Esophagus (tissue), 2 donors: ENCODE measurements around the gene ARFGEF2. TPM values are rescaled to one million over a fixed set of nuclear protein-coding genes. Genes with fewer than 3 reads are reported as not detected.
"Not testable (repeated sequence)": the region's sequence is repeated elsewhere in the genome, so short reads cannot be mapped to it uniquely, and the experiment has no call there.

ENCODE experiments used
- H3K27ac ChIP-seq, 2 donors: one replicate each; pipeline ENCODE4 v1.5.1; 2013; ENCODE audit warnings: low read depth in 2 of 2, mild to moderate bottlenecking in 2 of 2, inconsistent platforms in 1 of 2, low read length in 1 of 2, moderate library complexity in 1 of 2
- H3K27me3 ChIP-seq, 2 donors: one replicate each; pipeline ENCODE4 v1.6.1; 2013; ENCODE audit warnings: low read length in 2 of 2, control low read depth in 1 of 2, mild to moderate bottlenecking in 1 of 2; ENCODE audit not compliant: insufficient read depth in 2 of 2, control insufficient read depth in 1 of 2
- H3K36me3 ChIP-seq, 2 donors: one replicate each; pipeline ENCODE4 v1.6.1; 2013; ENCODE audit warnings: low read length in 1 of 2; ENCODE audit not compliant: control insufficient read depth in 2 of 2, insufficient read depth in 2 of 2
- H3K4me1 ChIP-seq, 2 donors: one replicate each; pipeline ENCODE4 v1.6.1; 2013; ENCODE audit warnings: low read length in 1 of 2; ENCODE audit not compliant: control insufficient read depth in 2 of 2, insufficient read depth in 2 of 2
- H3K4me3 ChIP-seq, 2 donors: one replicate each; pipeline ENCODE4 v1.5.1; 2013; ENCODE audit warnings: low read length in 2 of 2, mild to moderate bottlenecking in 2 of 2, low read depth in 1 of 2, moderate library complexity in 1 of 2
- H3K9me3 ChIP-seq, 2 donors: one replicate each; pipeline ENCODE4 v1.6.1; 2013; ENCODE audit warnings: mild to moderate bottlenecking in 2 of 2, low read depth in 1 of 2, low read length in 1 of 2, moderate library complexity in 1 of 2; ENCODE audit not compliant: control insufficient read depth in 2 of 2, insufficient read depth in 1 of 2
- WGBS, 2 donors: extraction: QIAGEN DNeasy Blood & Tissue Kit; methylation state at CpG; one replicate each; pipeline ENCODE4 v1.1.7; 2013; 5-methylcytosine and 5-hydroxymethylcytosine counted together
- polyA plus RNA-seq, 2 donors: library from polyadenylated mRNA; stranded (reverse); fragments of 200-250 nt; gene quantifications; one replicate each; pipeline ENCODE4 v1.2.3, GENCODE V29; 2013
- donor health status: healthy with polysubstance abuse.
- donor health status: Bipolar disorder and iron deficiency.

The ARFGEF2 gene
- polyA plus RNA-seq, 2 donors, result 6.5 to 8.2 TPM

DNA sequence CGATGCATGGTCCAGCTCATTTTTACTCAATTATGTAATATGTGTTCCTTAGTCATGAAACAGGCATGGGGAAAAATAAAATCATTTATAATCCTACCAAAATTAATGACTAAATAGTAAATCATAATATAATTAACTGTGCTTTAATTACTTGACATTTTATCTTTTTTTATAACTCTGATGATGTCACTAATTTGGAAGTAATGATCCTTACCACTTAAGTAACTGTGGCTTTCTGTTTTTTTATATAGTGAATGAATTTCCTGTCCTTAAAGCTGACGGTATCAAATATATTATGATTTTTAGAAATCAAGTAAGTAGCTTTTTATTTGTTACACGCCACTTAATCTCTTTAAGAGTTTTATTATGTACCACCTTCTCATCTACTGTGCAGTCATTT is 156.8 kb downstream of the ARFGEF2 start:
- no peak overlapping the region for H3K4me3 ChIP-seq
- H3K9me3 ChIP-seq, result no peaks in the 10 kb centered on the region
- WGBS, 2 donors, result 91 to 94% methylated on average over 3 of the region's 3 CpGs
- no peak overlapping the region for H3K27ac ChIP-seq
- H3K36me3 ChIP-seq, result peaks cover 8 to 11% of the 10 kb centered on the region in 2 donors
- H3K4me1 ChIP-seq, result no peaks in the 10 kb centered on the region
- H3K27me3 ChIP-seq, result no peaks in the 10 kb centered on the region

- not testable (repeated sequence) for H3K9me3 ChIP-seq, H3K27ac ChIP-seq, H3K27me3 ChIP-seq, H3K4me3 ChIP-seq, H3K4me1 ChIP-seq
- WGBS, 2 donors, result 88 to 92% methylated on average over 12 of the region's 12 CpGs
- peaks cover 9 to 14% of the 10 kb centered on the region in 2 donors for H3K36me3 ChIP-seq
Measured at GRCh38 chr20:49082295-49082694, 160.8 kb downstream of the ARFGEF2 start.

Other genes starting within 250 kb of the ARFGEF2 start
- 1 to 10 TPM; 2.5 to 3.0 TPM for gene PREX1, start 93.7 kb upstream of the ARFGEF2 start, polyA plus RNA-seq
- 10 to 100 TPM; 23.1 to 37.8 TPM for gene CSE1L, start 124.6 kb downstream of the ARFGEF2 start, polyA plus RNA-seq